Urothelium cell line (cell line): Measurements from ENCODE around the gene CH25H.
"Not testable (repeated sequence)": the region's sequence is repeated elsewhere in the genome, so short reads cannot be mapped to it uniquely, and the experiment has no call there.

Source experiments
- DNase-seq: peaks from one replicate; pipeline ENCODE4 v3.0.0; 2011; ENCODE audit warnings: low spot score, mixed read lengths
- FAIRE-seq: peaks from 2 replicates; lab custom pipeline; 2011; peaks lifted over from hg19 to GRCh38; lab: Jason Lieb, UNC

The CH25H gene

GRCh38 chr10:89207181-89207800 lies at the start of gene CH25H:
CH25H (minus strand) TSS chr10:89207317; CDS start chr10:89207292, 25 bp downstream.
- no peak for FAIRE-seq
- no peak for DNase-seq

- DNase-seq, result no peak
- FAIRE-seq, result no peak
Measured at GRCh38 chr10:89256340-89256739, 49.2 kb upstream of the CH25H start.

- FAIRE-seq, result no peak
- DNase-seq, result no peak
Measured at GRCh38 chr10:89255793-89256192, 48.7 kb upstream of the CH25H start.

GRCh38 chr10:89255091-89255579 lies 48.0 kb upstream of the CH25H start:
- FAIRE-seq, DNase-seq: not testable (repeated sequence)

GRCh38 chr10:89252225-89252585 lies 45.1 kb upstream of the CH25H start:
- DNase-seq (no peak), FAIRE-seq (no peak)

- DNase-seq (peak; percentile 96), FAIRE-seq (peak; percentile 72)
Measured at GRCh38 chr10:89251409-89252224, 44.5 kb upstream of the CH25H start, which contains the start of gene LIPA. LIPA (minus strand) TSS chr10:89251775; CDS start chr10:89247648, 4,127 bp downstream.

GRCh38 chr10:89250865-89251408 lies 43.8 kb upstream of the CH25H start:
- FAIRE-seq, result no peak
- DNase-seq, result no peak

- FAIRE-seq (no peak), DNase-seq (no peak)
Measured at GRCh38 chr10:89248990-89249389, 41.9 kb upstream of the CH25H start.

- DNase-seq, FAIRE-seq: not testable (repeated sequence)
Measured at GRCh38 chr10:89247623-89248022, 40.5 kb upstream of the CH25H start.

- FAIRE-seq, result no peak
Measured at GRCh38 chr10:89245802-89246201, 38.7 kb upstream of the CH25H start.

GRCh38 chr10:89242840-89243568 lies 35.9 kb upstream of the CH25H start:
- FAIRE-seq (no peak), DNase-seq (no peak)

More at GRCh38 chr10:89245802-89246201, 38.7 kb upstream of the CH25H start:
- DNase-seq, result no peak

- DNase-seq, result no peak
- no peak for FAIRE-seq
Measured at GRCh38 chr10:89242345-89242684, 35.2 kb upstream of the CH25H start.

- FAIRE-seq (no peak), DNase-seq (no peak)
Measured at GRCh38 chr10:89241486-89242344, 34.6 kb upstream of the CH25H start.

GRCh38 chr10:89241026-89241425 lies 33.9 kb upstream of the CH25H start:
- no peak for DNase-seq
- FAIRE-seq, result no peak

- FAIRE-seq, result no peak
- DNase-seq, result no peak
Measured at GRCh38 chr10:89240519-89240918, 33.4 kb upstream of the CH25H start.

GRCh38 chr10:89238956-89239644 lies 32.0 kb upstream of the CH25H start:
- FAIRE-seq (peak; percentile 32), DNase-seq (no peak)

- DNase-seq (no peak), FAIRE-seq (no peak)
Measured at GRCh38 chr10:89237849-89238248, 30.7 kb upstream of the CH25H start.

GRCh38 chr10:89236226-89236797 lies 29.2 kb upstream of the CH25H start:
- FAIRE-seq, result no peak
- no peak for DNase-seq

- no peak for FAIRE-seq
- DNase-seq, result no peak
Measured at GRCh38 chr10:89235073-89235798, 28.1 kb upstream of the CH25H start.
